Neutrophil (primary cell): ENCODE data around the gene ZNF627.

Experiments used
- H3K27ac ChIP-seq: fragments of 200-600 bp; sonication (generic); 2 replicates; pipeline ENCODE4 v1.5.1; 2016; ENCODE audit warnings: mild to moderate bottlenecking, moderate library complexity
- H3K27me3 ChIP-seq: fragments of 200-600 bp; sonication (generic); 2 replicates; pipeline ENCODE4 v1.6.0; 2016; ENCODE audit warnings: mild to moderate bottlenecking
- H3K36me3 ChIP-seq: fragments of 200-600 bp; sonication (generic); 2 replicates; pipeline ENCODE4 v1.5.1; 2017
- H3K4me1 ChIP-seq, 2 experiments: fragments of 200-600 bp in 1 of 2; sonication (generic) in 1 of 2; 1 replicate in 1 of 2; 2 replicates in 1 of 2; pipeline versions ENCODE4 v1.5.1 to v1.6.1; 2013 to 2016; ENCODE audit warnings: low read depth in 1 of 2, low read length in 1 of 2, mild to moderate bottlenecking in 1 of 2, moderate library complexity in 1 of 2; ENCODE audit not compliant: control insufficient read depth in 1 of 2, insufficient read depth in 1 of 2
- H3K4me3 ChIP-seq, 2 experiments: fragments of 200-600 bp in 1 of 2; sonication (generic) in 1 of 2; 1 replicate in 1 of 2; 2 replicates in 1 of 2; pipeline ENCODE4 v1.5.1; 2013 to 2016; ENCODE audit warnings: low read depth in 1 of 2, low read length in 1 of 2, mild to moderate bottlenecking in 1 of 2, moderate library complexity in 1 of 2
- H3K9me3 ChIP-seq: fragments of 200-600 bp; sonication (generic); 2 replicates; pipeline ENCODE4 v1.5.1; 2016
- TF ChIP-seq, protein P1 (sequence below): fragments of 200-600 bp; sonication (generic); IDR thresholded peaks from 2 replicates; pipeline ENCODE4 v1.5.1; 2016; ENCODE audit warnings: antibody characterized with exemption

The ZNF627 gene

DNA sequence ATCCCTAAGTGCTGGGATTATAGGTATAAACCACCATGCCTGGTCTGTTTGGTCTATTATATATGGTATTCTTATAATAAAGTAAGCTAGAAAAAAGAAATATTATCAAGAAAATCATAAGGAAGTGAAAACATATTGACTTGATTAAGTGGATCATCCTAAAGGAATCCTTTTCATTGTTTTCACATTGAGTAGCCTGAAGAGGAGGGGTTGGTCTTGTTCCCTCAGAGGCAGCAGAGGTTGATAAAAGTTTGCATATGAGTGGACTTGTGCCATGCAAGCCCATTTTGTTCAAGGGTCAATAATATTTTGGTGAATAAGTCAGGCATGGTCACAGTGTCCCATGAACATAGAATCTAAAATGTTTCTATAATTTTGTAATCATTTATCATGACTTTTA lies 52.7 kb downstream of the ZNF627 start:
- H3K4me3 ChIP-seq: no peak overlapping the region
- H3K4me1 ChIP-seq: no peaks in the 10 kb centered on the region
- TF ChIP-seq, protein P1, sequence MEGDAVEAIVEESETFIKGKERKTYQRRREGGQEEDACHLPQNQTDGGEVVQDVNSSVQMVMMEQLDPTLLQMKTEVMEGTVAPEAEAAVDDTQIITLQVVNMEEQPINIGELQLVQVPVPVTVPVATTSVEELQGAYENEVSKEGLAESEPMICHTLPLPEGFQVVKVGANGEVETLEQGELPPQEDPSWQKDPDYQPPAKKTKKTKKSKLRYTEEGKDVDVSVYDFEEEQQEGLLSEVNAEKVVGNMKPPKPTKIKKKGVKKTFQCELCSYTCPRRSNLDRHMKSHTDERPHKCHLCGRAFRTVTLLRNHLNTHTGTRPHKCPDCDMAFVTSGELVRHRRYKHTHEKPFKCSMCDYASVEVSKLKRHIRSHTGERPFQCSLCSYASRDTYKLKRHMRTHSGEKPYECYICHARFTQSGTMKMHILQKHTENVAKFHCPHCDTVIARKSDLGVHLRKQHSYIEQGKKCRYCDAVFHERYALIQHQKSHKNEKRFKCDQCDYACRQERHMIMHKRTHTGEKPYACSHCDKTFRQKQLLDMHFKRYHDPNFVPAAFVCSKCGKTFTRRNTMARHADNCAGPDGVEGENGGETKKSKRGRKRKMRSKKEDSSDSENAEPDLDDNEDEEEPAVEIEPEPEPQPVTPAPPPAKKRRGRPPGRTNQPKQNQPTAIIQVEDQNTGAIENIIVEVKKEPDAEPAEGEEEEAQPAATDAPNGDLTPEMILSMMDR: no peak
- H3K27ac ChIP-seq: no peak overlapping the region
- no peaks in the 10 kb centered on the region for H3K27me3 ChIP-seq
- H3K9me3 ChIP-seq: peaks cover 20% of the 10 kb centered on the region
- no peaks in the 10 kb centered on the region for H3K36me3 ChIP-seq

DNA sequence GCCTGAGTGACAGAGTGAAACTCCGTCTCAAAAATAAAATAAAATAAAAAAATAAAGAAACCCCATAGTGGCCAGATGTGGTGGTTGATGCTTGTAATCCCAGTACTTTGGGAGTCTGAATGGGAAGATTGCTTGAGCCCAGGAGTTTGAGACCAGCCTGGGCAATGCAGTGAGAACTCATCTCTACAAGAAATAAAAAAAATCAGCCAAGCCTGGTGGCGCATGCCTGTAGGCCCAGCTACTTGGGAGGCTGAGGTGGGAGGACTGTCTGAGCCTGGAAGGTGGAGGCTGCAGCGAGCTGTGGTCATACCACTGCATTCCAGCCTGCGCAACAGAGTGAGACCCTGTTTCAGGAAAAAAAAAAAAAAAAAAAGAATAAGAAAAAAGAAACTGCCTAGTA lies 53.8 kb downstream of the ZNF627 start:
- TF ChIP-seq, protein P1: no peak
- Histone ChIP-seq H3K9me3 (peaks cover 20% of the 10 kb centered on the region), H3K4me3 (no peak overlapping the region), H3K4me1 (no peaks in the 10 kb centered on the region), H3K27ac (no peak overlapping the region), H3K27me3 (no peaks in the 10 kb centered on the region), H3K36me3 (no peaks in the 10 kb centered on the region)

DNA sequence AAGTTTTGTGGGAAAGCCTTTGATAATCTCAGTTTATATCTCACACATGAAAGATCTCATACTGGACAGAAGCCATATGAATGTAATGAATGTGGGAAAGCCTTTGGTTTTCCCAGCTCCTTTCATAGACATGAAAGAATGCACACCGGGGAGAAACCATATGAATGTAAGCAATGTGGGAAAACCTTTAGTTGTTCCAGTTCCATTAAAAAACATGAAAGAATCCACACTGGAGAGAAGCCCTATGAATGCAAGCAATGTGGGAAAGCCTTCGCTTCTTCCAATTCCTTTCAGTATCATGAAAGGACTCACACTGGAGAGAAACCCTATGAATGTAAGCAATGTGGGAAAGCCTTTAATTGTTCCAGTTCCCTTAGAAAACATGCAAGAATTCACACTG lies 54.8 kb downstream of the ZNF627 start:
- Histone ChIP-seq H3K36me3 (no peaks in the 10 kb centered on the region), H3K4me1 (no peaks in the 10 kb centered on the region), H3K27ac (no peak overlapping the region), H3K27me3 (no peaks in the 10 kb centered on the region), H3K4me3 (no peak overlapping the region), H3K9me3 (peaks cover 20% of the 10 kb centered on the region)
- TF ChIP-seq, protein P1: no peak

DNA sequence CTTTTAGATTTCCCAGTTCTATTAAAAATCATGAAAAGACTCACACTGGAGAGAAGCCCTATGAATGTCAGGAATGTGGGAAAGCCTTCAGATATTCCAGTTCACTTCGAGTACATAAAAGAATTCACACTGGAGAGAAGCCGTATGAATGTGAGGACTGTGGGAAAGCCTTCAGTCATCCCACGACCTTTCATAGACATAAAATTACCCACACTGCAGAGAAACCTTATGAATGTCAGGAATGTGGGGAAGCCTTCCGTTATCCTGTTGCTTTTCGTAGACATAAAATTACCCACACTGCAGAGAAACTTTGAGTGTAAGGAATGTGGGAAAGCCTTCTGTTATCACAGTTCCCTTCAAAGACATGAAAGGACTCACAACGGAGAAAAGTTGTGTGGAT lies 55.2 kb downstream of the ZNF627 start:
- no peak overlapping the region for H3K4me3 ChIP-seq
- H3K27me3 ChIP-seq: no peaks in the 10 kb centered on the region
- peaks cover 20% of the 10 kb centered on the region for H3K9me3 ChIP-seq
- no peaks in the 10 kb centered on the region for H3K4me1 ChIP-seq
- TF ChIP-seq, protein P1: no peak
- no peak overlapping the region for H3K27ac ChIP-seq
- no peaks in the 10 kb centered on the region for H3K36me3 ChIP-seq

DNA sequence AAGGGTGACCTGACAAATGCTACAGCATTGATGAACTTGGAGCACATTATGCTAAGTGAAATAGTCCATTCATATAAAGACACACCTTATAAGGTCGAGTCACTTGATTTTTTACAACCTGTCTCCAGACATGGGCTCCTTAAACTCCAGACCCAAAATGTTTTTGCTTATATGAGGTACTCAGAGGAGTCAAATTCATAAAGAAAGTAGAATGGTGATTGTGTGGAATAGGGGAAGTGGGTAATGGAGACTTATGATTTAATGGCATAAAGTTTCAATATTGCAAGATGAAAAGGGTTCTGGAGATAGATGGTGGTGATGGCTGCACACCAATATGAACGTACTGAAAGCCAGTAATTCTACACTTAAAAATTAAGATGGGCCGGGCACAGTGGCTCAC lies 59.3 kb downstream of the ZNF627 start:
- Histone ChIP-seq H3K9me3 (peaks cover 17% of the 10 kb centered on the region), H3K27ac (no peak overlapping the region), H3K4me1 (no peaks in the 10 kb centered on the region), H3K27me3 (no peaks in the 10 kb centered on the region), H3K4me3 (no peak overlapping the region), H3K36me3 (no peaks in the 10 kb centered on the region)
- TF ChIP-seq, protein P1: no peak

DNA sequence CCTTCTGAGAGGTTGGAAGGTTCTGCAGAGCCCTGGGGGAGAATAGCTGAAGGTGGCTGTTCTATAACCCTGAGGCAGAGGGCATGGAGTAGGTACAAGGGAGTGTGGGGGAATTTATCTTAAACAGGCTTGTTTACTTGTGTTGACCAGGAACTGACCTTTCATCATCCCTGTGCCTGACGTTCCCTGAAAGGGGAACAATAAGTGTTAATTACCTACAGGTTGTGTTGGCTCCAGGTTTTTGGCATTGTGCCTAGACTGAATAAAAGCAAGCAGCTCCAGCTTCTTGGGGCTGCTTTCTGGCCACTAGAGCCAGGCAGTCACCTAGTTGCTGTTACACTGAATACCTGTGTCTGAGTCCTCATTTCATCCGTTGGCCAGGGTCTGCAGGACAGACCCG lies 60.0 kb downstream of the ZNF627 start:
- TF ChIP-seq, protein P1: no peak
- no peak overlapping the region for H3K27ac ChIP-seq

More for the DNA sequence above, 60.0 kb downstream of the ZNF627 start:
- H3K36me3 ChIP-seq: no peaks in the 10 kb centered on the region
- no peaks in the 10 kb centered on the region for H3K27me3 ChIP-seq
- no peaks in the 10 kb centered on the region for H3K4me1 ChIP-seq
- peaks cover 11% of the 10 kb centered on the region for H3K9me3 ChIP-seq
- H3K4me3 ChIP-seq: no peak overlapping the region
